NCI-H82 (cell line): ENCODE results near the gene KLHL5.
"Not testable (repeated sequence)": the region's sequence is repeated elsewhere in the genome, so short reads cannot be mapped to it uniquely, and the experiment has no call there.

Experiments used
- DNase-seq: peaks from one replicate; lab custom pipeline; 2025; lab: John Stamatoyannopoulos, UW

The KLHL5 gene

GRCh38 chr4:39102297-39102696, 40.3 kb downstream of the KLHL5 start:
- no peak for DNase-seq

- DNase-seq: no peak
These were observed 41.3 kb downstream of the KLHL5 start for GRCh38 chr4:39103291-39103690.

GRCh38 chr4:39104255-39104654, 42.2 kb downstream of the KLHL5 start:
- no peak for DNase-seq

GRCh38 chr4:39106011-39106410, 44.0 kb downstream of the KLHL5 start:
- no peak for DNase-seq

GRCh38 chr4:39114436-39114835, 52.4 kb downstream of the KLHL5 start:
- no peak for DNase-seq

- no peak for DNase-seq
These were observed 56.1 kb downstream of the KLHL5 start for GRCh38 chr4:39118034-39118658.

GRCh38 chr4:39120418-39120817, 58.4 kb downstream of the KLHL5 start:
- no peak for DNase-seq

GRCh38 chr4:39124885-39125599, 63.0 kb downstream of the KLHL5 start:
- DNase-seq: no peak

- DNase-seq: no peak
These were observed 63.6 kb downstream of the KLHL5 start for GRCh38 chr4:39125600-39125985.

- no peak for DNase-seq
These were observed 64.4 kb downstream of the KLHL5 start for GRCh38 chr4:39126256-39127095.

- no peak for DNase-seq
These were observed 71.6 kb downstream of the KLHL5 start for GRCh38 chr4:39133623-39134022.

- DNase-seq: no peak
These were observed 72.8 kb downstream of the KLHL5 start for GRCh38 chr4:39134683-39135306.

GRCh38 chr4:39138227-39138626, 76.2 kb downstream of the KLHL5 start:
- not testable (repeated sequence) for DNase-seq

GRCh38 chr4:39146211-39146610, 84.2 kb downstream of the KLHL5 start:
- no peak for DNase-seq

- no peak for DNase-seq
These were observed 92.0 kb downstream of the KLHL5 start for GRCh38 chr4:39154009-39154408.

GRCh38 chr4:39157520-39157919, 95.5 kb downstream of the KLHL5 start:
- DNase-seq: no peak

- DNase-seq: no peak
These were observed 104.1 kb downstream of the KLHL5 start for GRCh38 chr4:39166177-39166576.

- no peak for DNase-seq
These were observed 104.6 kb downstream of the KLHL5 start for GRCh38 chr4:39166669-39167068.

- DNase-seq: no peak
These were observed 107.4 kb downstream of the KLHL5 start for GRCh38 chr4:39169426-39169825.

GRCh38 chr4:39170301-39170700, 108.3 kb downstream of the KLHL5 start:
- DNase-seq: no peak
